ENCODE results near the gene HOXD12.

DNA sequence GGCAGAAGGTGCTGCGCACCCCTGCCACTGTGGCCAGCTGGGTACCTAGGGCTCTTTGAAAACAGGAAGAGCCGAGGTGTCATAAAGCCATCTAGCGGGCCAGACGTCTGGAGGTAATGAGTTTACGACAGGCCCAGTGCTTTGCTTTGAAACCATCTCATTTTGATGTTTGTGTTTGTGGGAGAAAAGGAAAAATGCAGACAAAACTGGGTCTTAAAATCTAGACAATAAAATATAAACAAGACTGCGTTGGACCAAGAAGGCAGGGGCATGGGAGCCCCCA lies 26.1 kb downstream of the HOXD12 start:
- TF ChIP-seq, protein P1, sequence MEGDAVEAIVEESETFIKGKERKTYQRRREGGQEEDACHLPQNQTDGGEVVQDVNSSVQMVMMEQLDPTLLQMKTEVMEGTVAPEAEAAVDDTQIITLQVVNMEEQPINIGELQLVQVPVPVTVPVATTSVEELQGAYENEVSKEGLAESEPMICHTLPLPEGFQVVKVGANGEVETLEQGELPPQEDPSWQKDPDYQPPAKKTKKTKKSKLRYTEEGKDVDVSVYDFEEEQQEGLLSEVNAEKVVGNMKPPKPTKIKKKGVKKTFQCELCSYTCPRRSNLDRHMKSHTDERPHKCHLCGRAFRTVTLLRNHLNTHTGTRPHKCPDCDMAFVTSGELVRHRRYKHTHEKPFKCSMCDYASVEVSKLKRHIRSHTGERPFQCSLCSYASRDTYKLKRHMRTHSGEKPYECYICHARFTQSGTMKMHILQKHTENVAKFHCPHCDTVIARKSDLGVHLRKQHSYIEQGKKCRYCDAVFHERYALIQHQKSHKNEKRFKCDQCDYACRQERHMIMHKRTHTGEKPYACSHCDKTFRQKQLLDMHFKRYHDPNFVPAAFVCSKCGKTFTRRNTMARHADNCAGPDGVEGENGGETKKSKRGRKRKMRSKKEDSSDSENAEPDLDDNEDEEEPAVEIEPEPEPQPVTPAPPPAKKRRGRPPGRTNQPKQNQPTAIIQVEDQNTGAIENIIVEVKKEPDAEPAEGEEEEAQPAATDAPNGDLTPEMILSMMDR (conservative IDR thresholded peaks at IDR 0.05; ENCODE audit: low read length), result no peak
- TF ChIP-seq EZH2phosphoT487 (IDR thresholded peaks at IDR 0.05; ENCODE audit: borderline replicate concordance, low read depth, low read length), result no peak

All from OCI-LY7 (cell line).